Neural progenitor cell (in vitro differentiated cells): Measurements from ENCODE around the gene RAB5B. TPM values are rescaled to one million over a fixed set of nuclear protein-coding genes. Genes with fewer than 3 reads are reported as not detected.

Experiments used
- DNase-seq: peaks from one replicate; pipeline ENCODE4 v3.0.0-alpha.2; 2016; ENCODE audit warnings: low spot score
- H2AFZ ChIP-seq: fragments of 200-600 bp; sonication (generic); replicated peaks from 2 replicates; pipeline ENCODE4 v1.6.1; 2016; ENCODE audit warnings: antibody characterized with exemption
- H3F3A ChIP-seq: fragments of 200-600 bp; sonication (generic); 2 replicates; pipeline ENCODE4 v1.6.1; 2016; ENCODE audit warnings: antibody characterized with exemption, low read depth
- H3K27ac ChIP-seq: fragments of 200-600 bp; sonication (generic); 2 replicates; pipeline ENCODE4 v1.5.1; 2016; ENCODE audit warnings: mild to moderate bottlenecking
- H3K27me3 ChIP-seq: fragments of 200-600 bp; sonication (generic); 2 replicates; pipeline ENCODE4 v1.6.1; 2016; ENCODE audit warnings: mild to moderate bottlenecking, moderate library complexity
- H3K36me3 ChIP-seq: fragments of 200-600 bp; sonication (generic); 2 replicates; pipeline ENCODE4 v1.5.1; 2016
- H3K4me1 ChIP-seq: fragments of 200-600 bp; sonication (generic); 2 replicates; pipeline ENCODE4 v1.6.1; 2016; ENCODE audit warnings: mixed run types
- H3K4me2 ChIP-seq: fragments of 200-600 bp; sonication (generic); 2 replicates; pipeline ENCODE4 v1.6.1; 2016
- H3K4me3 ChIP-seq: fragments of 200-600 bp; sonication (generic); 2 replicates; pipeline ENCODE4 v1.5.1; 2016
- H3K79me2 ChIP-seq: fragments of 200-600 bp; sonication (generic); 2 replicates; pipeline ENCODE4 v1.6.1; 2016; ENCODE audit warnings: low read depth
- H3K9ac ChIP-seq: fragments of 200-600 bp; sonication (generic); 2 replicates; pipeline ENCODE4 v1.6.1; 2016
- H3K9me3 ChIP-seq: fragments of 200-600 bp; sonication (generic); 2 replicates; pipeline ENCODE4 v1.5.1; 2016; ENCODE audit warnings: low read depth
- H4K20me1 ChIP-seq: fragments of 200-600 bp; sonication (generic); 2 replicates; pipeline ENCODE4 v1.6.1; 2016; ENCODE audit warnings: low read depth
- H3K27ac Mint-ChIP-seq: 3 replicates; pipeline ENCODE4 v1.8.0; 2021; ENCODE audit warnings: mixed read lengths
- H3K27me3 Mint-ChIP-seq: 2 replicates; pipeline ENCODE4 v1.8.0; 2022; ENCODE audit warnings: low read depth, mild to moderate bottlenecking, inconsistent platforms, moderate library complexity, mixed read lengths; ENCODE audit not compliant: insufficient read depth
- H3K36me3 Mint-ChIP-seq: 3 replicates; pipeline ENCODE4 v1.8.0; 2021; ENCODE audit warnings: mixed read lengths
- H3K4me1 Mint-ChIP-seq: 3 replicates; pipeline ENCODE4 v1.8.0; 2021; ENCODE audit warnings: mixed read lengths
- H3K4me3 Mint-ChIP-seq: 3 replicates; pipeline ENCODE4 v1.8.0; 2021; ENCODE audit warnings: mild to moderate bottlenecking, moderate library complexity, mixed read lengths
- H3K9me3 Mint-ChIP-seq: 3 replicates; pipeline ENCODE4 v1.8.0; 2020; ENCODE audit warnings: mixed read lengths
- CTCF ChIP-seq: fragments of 200-600 bp; sonication (generic); IDR thresholded peaks from 2 replicates; pipeline ENCODE4 v1.5.1; 2017; ENCODE audit warnings: antibody characterized with exemption, mild to moderate bottlenecking
- EZH2 ChIP-seq: fragments of 200-600 bp; sonication (generic); IDR thresholded peaks from 2 replicates; pipeline ENCODE4 v1.6.1; 2017; ENCODE audit warnings: antibody characterized with exemption, mild to moderate bottlenecking, moderate library complexity
- EZH2phosphoT487 ChIP-seq: fragments of 200-600 bp; sonication (generic); IDR thresholded peaks from 2 replicates; pipeline ENCODE4 v1.6.1; 2017; ENCODE audit warnings: antibody characterized with exemption
- total RNA-seq: library from RNA; depleted of rRNA; stranded (reverse); fragments of >200 nt; gene quantifications from 2 replicates; pipeline ENCODE4 v1.2.3, GENCODE V29; 2015; ENCODE audit warnings: low replicate concordance

The RAB5B gene
- total RNA-seq, 1 donor from 2014 or later: 62.9 TPM

DNA sequence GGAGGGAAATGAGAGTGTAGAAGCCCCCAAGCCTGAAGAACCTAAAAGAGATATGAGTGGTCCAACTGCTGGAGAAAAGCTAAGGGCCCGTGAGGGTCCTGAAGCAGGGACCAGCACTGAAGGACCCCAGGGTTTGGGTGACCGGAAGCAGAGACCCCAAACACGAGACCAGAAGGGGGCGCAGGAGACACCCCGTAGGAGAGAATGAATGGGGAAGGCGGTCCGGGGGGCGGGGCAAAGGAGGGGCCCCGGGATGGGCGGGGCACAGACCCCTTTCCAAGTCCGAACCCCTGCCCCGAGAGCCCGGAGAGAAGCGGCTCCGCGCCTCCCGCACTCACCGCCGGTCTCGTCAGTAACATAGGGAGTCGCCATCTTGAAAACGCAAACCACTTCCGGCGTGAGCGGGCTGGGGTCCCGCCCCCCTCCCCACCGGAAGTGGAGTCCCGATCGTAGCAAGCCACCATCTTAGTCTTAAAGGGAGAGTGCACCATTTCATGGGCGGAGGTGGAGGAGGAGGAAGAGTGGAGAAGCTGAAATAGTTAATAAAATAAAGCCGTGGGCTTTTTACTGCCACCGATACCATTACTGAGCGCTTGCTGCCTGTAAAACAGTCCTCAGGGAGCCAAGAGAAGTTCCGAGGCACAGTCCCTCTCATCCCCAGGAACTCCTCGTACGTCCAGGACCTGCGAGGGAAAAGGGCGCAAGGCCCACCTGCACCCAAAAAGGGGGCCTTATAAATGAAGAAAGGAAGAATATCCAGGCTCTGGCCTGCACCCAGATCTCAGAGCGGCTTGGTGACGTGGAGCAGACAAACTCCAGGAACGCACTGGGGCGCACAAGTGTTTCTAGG lies 46.9 kb upstream of the RAB5B start:
- Histone ChIP-seq H3K36me3 (peaks cover 6% of the 10 kb centered on the region), H3F3A (peaks cover 69% of the 10 kb centered on the region), H3K79me2 (peaks cover 60% of the 10 kb centered on the region), H3K4me2 (peak overlapping the region; percentile 97), H2AFZ (peak overlapping the region; percentile 86), H3K9me3 (no peaks in the 10 kb centered on the region), H3K4me3 (peak overlapping the region; percentile 94), H4K20me1 (peaks cover 46% of the 10 kb centered on the region), H3K9ac (peak overlapping the region; percentile 86), H3K27me3 (peaks cover 9% of the 10 kb centered on the region), H3K4me1 (peaks cover 9% of the 10 kb centered on the region), H3K27ac (peak overlapping the region; percentile 93)
- Mint-ChIP-seq H3K36me3 (peaks cover 6% of the 10 kb centered on the region), H3K4me3 (peak overlapping the region; percentile 99), H3K27ac (peak overlapping the region; percentile 94), H3K4me1 (peaks cover 36% of the 10 kb centered on the region), H3K9me3 (no peaks in the 10 kb centered on the region), H3K27me3 (peaks cover 8% of the 10 kb centered on the region)
- peak; percentile 89 for TF ChIP-seq CTCF
- TF ChIP-seq EZH2: no peak
- no peak for TF ChIP-seq EZH2phosphoT487
- DNase-seq: peak; percentile 95

- Mint-ChIP-seq H3K4me1 (peaks cover 41% of the 10 kb centered on the region), H3K27ac (peak within 1 kb of the TSS; percentile 95), H3K9me3 (no peaks in the 10 kb centered on the region), H3K27me3 (peaks cover 15% of the 10 kb centered on the region), H3K4me3 (peak within 1 kb of the TSS; percentile 99), H3K36me3 (peaks cover 4% of the 10 kb centered on the region)
- TF ChIP-seq CTCF (no peak), EZH2 (no peak), EZH2phosphoT487 (no peak)
- H3F3A ChIP-seq: peaks cover 65% of the 10 kb centered on the region
- no peaks in the 10 kb centered on the region for H3K9me3 ChIP-seq
- peaks cover 6% of the 10 kb centered on the region for H3K36me3 ChIP-seq
- peaks cover 51% of the 10 kb centered on the region for H3K79me2 ChIP-seq
- peak within 1 kb of the TSS; percentile 97 for H3K4me2 ChIP-seq
- peak within 1 kb of the TSS; percentile 86 for H2AFZ ChIP-seq
- peaks cover 18% of the 10 kb centered on the region for H3K27me3 ChIP-seq
- H3K9ac ChIP-seq: peak within 1 kb of the TSS; percentile 86
- H3K4me3 ChIP-seq: peak within 1 kb of the TSS; percentile 94
- DNase-seq: peak; percentile 92
- peak within 1 kb of the TSS; percentile 93 for H3K27ac ChIP-seq
- H3K4me1 ChIP-seq: peaks cover 9% of the 10 kb centered on the region
- H4K20me1 ChIP-seq: peaks cover 37% of the 10 kb centered on the region
These were observed 46.0 kb upstream of the RAB5B start, which contains the start of gene PYM1 for GRCh38 chr12:55927588-55928502. Gene PYM1 (minus strand): TSS chr12:55927894. CDS start chr12:55927761, 133 bp downstream.

GRCh38 chr12:55929306-55929791 lies 44.5 kb upstream of the RAB5B start:
- TF ChIP-seq EZH2phosphoT487 (no peak), CTCF (no peak), EZH2 (no peak)
- Histone ChIP-seq H2AFZ (no peak overlapping the region), H3K27ac (no peak overlapping the region), H3K9ac (no peak overlapping the region), H3K4me2 (no peak overlapping the region), H3K27me3 (peaks cover 33% of the 10 kb centered on the region), H3K4me3 (no peak overlapping the region), H3K4me1 (peaks cover 9% of the 10 kb centered on the region), H3K9me3 (no peaks in the 10 kb centered on the region), H4K20me1 (peaks cover 23% of the 10 kb centered on the region), H3K79me2 (peaks cover 36% of the 10 kb centered on the region), H3F3A (peaks cover 57% of the 10 kb centered on the region), H3K36me3 (peaks cover 6% of the 10 kb centered on the region)
- peak overlapping the region; percentile 31 for H3K27ac Mint-ChIP-seq
- peaks cover 26% of the 10 kb centered on the region for H3K27me3 Mint-ChIP-seq
- peaks cover 1% of the 10 kb centered on the region for H3K36me3 Mint-ChIP-seq
- peak overlapping the region; percentile 99 for H3K4me3 Mint-ChIP-seq
- H3K9me3 Mint-ChIP-seq: no peaks in the 10 kb centered on the region
- DNase-seq: no peak
- peaks cover 38% of the 10 kb centered on the region for H3K4me1 Mint-ChIP-seq
